H1 (cell line): Measurements from ENCODE around the gene CYP1A2. TPM values are rescaled to one million over a fixed set of nuclear protein-coding genes. Genes with fewer than 3 reads are reported as not detected.

Source experiments
- CTCF ChIA-PET: fragments of 300-600 bp; sonication (Branson Sonifier 250); formaldehyde crosslinking; loops from one replicate; lab custom pipeline; 2021; ENCODE audit not compliant: partially characterized antibody; lab: Charles Lee
- POLR2A ChIA-PET: fragments of 300-600 bp; sonication (Branson Sonifier 250); formaldehyde crosslinking; loops from one replicate; lab custom pipeline; 2021; ENCODE audit warnings: inconsistent platforms; ENCODE audit not compliant: partially characterized antibody; lab: Charles Lee
- DNase-seq, 2 experiments: peaks; one replicate each; pipeline versions ENCODE4 v3.0.0 to v3.0.0-alpha.2; 2010 to 2022; ENCODE audit warnings: low spot score in 2 of 2, low read depth in 1 of 2, mixed read lengths in 1 of 2
- FAIRE-seq: peaks from 2 replicates; lab custom pipeline; 2011; peaks lifted over from hg19 to GRCh38; lab: Jason Lieb, UNC
- H2AFZ ChIP-seq: 2 replicates; pipeline ENCODE4 v1.8.1; 2012; ENCODE audit warnings: low read length, inconsistent platforms
- H2AK5ac ChIP-seq: 2 replicates; pipeline ENCODE4 v1.6.1; 2013; ENCODE audit warnings: low read depth, low read length
- H2BK120ac ChIP-seq: replicated peaks from 2 replicates; pipeline ENCODE3; 2013; ENCODE audit warnings: low read depth, low read length, inconsistent platforms
- H2BK12ac ChIP-seq: 2 replicates; pipeline ENCODE4 v1.6.1; 2013; ENCODE audit warnings: low read depth, low read length
- H2BK15ac ChIP-seq: 2 replicates; pipeline ENCODE4 v1.6.1; 2013; ENCODE audit warnings: low read length
- H2BK20ac ChIP-seq: 2 replicates; pipeline ENCODE4 v1.6.1; 2013; ENCODE audit warnings: low read length
- H2BK5ac ChIP-seq: 2 replicates; pipeline ENCODE4 v1.6.1; 2013; ENCODE audit warnings: low read depth, low read length
- H3K14ac ChIP-seq: 2 replicates; pipeline ENCODE4 v1.6.1; 2013; ENCODE audit warnings: inconsistent platforms; ENCODE audit not compliant: insufficient read length
- H3K18ac ChIP-seq: 2 replicates; pipeline ENCODE4 v1.6.1; 2013; ENCODE audit warnings: low read length; ENCODE audit errors: extremely low read depth
- H3K23ac ChIP-seq: 2 replicates; pipeline ENCODE4 v1.6.1; 2013; ENCODE audit warnings: inconsistent platforms; ENCODE audit not compliant: insufficient read length
- H3K23me2 ChIP-seq: 2 replicates; pipeline ENCODE4 v1.6.1; 2013; ENCODE audit warnings: low read depth, low read length
- H3K27ac ChIP-seq: 2 replicates; pipeline ENCODE4 v1.6.1; 2011; ENCODE audit warnings: low read depth, low read length, inconsistent platforms
- H3K27me3 ChIP-seq, 4 experiments: replicated peaks in 1 of 4; 1 replicate in 1 of 4; 2 replicates in 3 of 4; pipeline versions ENCODE4 v1.6.1 to v1.8.1; 2011 to 2013; ENCODE audit warnings: low read length in 3 of 4, mild to moderate bottlenecking in 3 of 4, inconsistent platforms in 2 of 4, mixed read lengths in 2 of 4, moderate library complexity in 1 of 4; ENCODE audit not compliant: control insufficient read depth in 3 of 4, insufficient read depth in 3 of 4; ENCODE audit errors: extremely low read depth in 1 of 4
- H3K36me3 ChIP-seq, 4 experiments: 2 replicates each; pipeline versions ENCODE4 v1.6.1 to v1.8.1; 2011 to 2013; ENCODE audit warnings: mild to moderate bottlenecking in 4 of 4, low read length in 3 of 4, moderate library complexity in 2 of 4, control low read depth in 1 of 4, inconsistent platforms in 1 of 4; ENCODE audit not compliant: insufficient read depth in 4 of 4, control insufficient read depth in 2 of 4
- H3K4ac ChIP-seq: replicated peaks from 2 replicates; pipeline ENCODE3; 2013; ENCODE audit warnings: low read length, low read depth, mixed read lengths, inconsistent platforms; ENCODE audit not compliant: insufficient read length
- H3K4me1 ChIP-seq, 4 experiments: replicated peaks in 1 of 4; 1 replicate in 1 of 4; 2 replicates in 3 of 4; pipeline versions ENCODE4 v1.6.1 to v1.8.1; 2011 to 2013; ENCODE audit warnings: low read length in 3 of 4, inconsistent platforms in 2 of 4, mixed read lengths in 1 of 4; ENCODE audit not compliant: insufficient read depth in 4 of 4, control insufficient read depth in 3 of 4
- H3K4me2 ChIP-seq, 2 experiments: 2 replicates each; pipeline versions ENCODE4 v1.6.1 to v1.8.1; 2011 to 2013; ENCODE audit warnings: low read depth in 2 of 2, low read length in 2 of 2, control low read depth in 1 of 2, inconsistent platforms in 1 of 2, mild to moderate bottlenecking in 1 of 2; ENCODE audit not compliant: insufficient read depth in 1 of 2
- H3K4me3 ChIP-seq, 4 experiments: fragments of 200-600, 300-600 bp in 1 of 4; sonication (generic), shearing (Covaris generic), sonication (Bioruptor Twin) in 1 of 4; 2 replicates each; pipeline versions ENCODE4 v1.5.1 to v1.8.1; 2011 to 2016; ENCODE audit warnings: low read length in 4 of 4, low read depth in 3 of 4, control low read depth in 2 of 4, inconsistent platforms in 2 of 4, mild to moderate bottlenecking in 2 of 4, mixed read lengths in 1 of 4, moderate library complexity in 1 of 4; ENCODE audit not compliant: insufficient read depth in 2 of 4; ENCODE audit errors: extremely low read depth in 1 of 4
- H3K56ac ChIP-seq: replicated peaks from 2 replicates; pipeline ENCODE3; 2013; ENCODE audit warnings: low read depth, mild to moderate bottlenecking, mixed read lengths, low read length, inconsistent platforms; ENCODE audit not compliant: insufficient read length
- H3K79me1 ChIP-seq: 2 replicates; pipeline ENCODE4 v1.6.1; 2013; ENCODE audit warnings: low read depth, low read length, control low read depth
- H3K79me2 ChIP-seq, 2 experiments: 2 replicates each; pipeline versions ENCODE4 v1.6.1 to v1.8.1; 2012 to 2013; ENCODE audit warnings: low read length in 2 of 2, mild to moderate bottlenecking in 2 of 2, inconsistent platforms in 1 of 2; ENCODE audit not compliant: insufficient read depth in 2 of 2, control insufficient read depth in 1 of 2
- H3K9ac ChIP-seq, 4 experiments: replicated peaks in 1 of 4; 1 replicate in 1 of 4; 2 replicates in 3 of 4; pipeline versions ENCODE4 v1.6.1 to v1.8.1; 2011 to 2013; ENCODE audit warnings: low read depth in 3 of 4, low read length in 3 of 4, control low read depth in 2 of 4, mild to moderate bottlenecking in 2 of 4, moderate library complexity in 2 of 4, inconsistent platforms in 1 of 4; ENCODE audit errors: extremely low read depth in 1 of 4
- H3K9me3 ChIP-seq, 2 experiments: 2 replicates each; pipeline versions ENCODE4 v1.6.1 to v1.8.1; 2012 to 2013; ENCODE audit warnings: mild to moderate bottlenecking in 2 of 2, moderate library complexity in 2 of 2, control low read depth in 1 of 2, inconsistent platforms in 1 of 2, low read depth in 1 of 2, low read length in 1 of 2, mixed read lengths in 1 of 2; ENCODE audit not compliant: insufficient read depth in 2 of 2
- H4K20me1 ChIP-seq, 2 experiments: replicated peaks in 1 of 2; 2 replicates each; pipeline versions ENCODE3 to v1.8.1; 2011 to 2013; ENCODE audit warnings: inconsistent platforms in 2 of 2, low read length in 2 of 2, mild to moderate bottlenecking in 1 of 2; ENCODE audit not compliant: insufficient read depth in 2 of 2, control insufficient read depth in 1 of 2
- H4K5ac ChIP-seq: 2 replicates; pipeline ENCODE4 v1.6.1; 2013; ENCODE audit warnings: low read length, low read depth, mixed read lengths, inconsistent platforms; ENCODE audit not compliant: insufficient read length
- H4K8ac ChIP-seq: 2 replicates; pipeline ENCODE4 v1.8.0; 2013; ENCODE audit warnings: mild to moderate bottlenecking, moderate library complexity, low read length, inconsistent platforms; ENCODE audit not compliant: insufficient read depth; ENCODE audit errors: extremely low read depth
- H4K91ac ChIP-seq: replicated peaks from 2 replicates; pipeline ENCODE3; 2013; ENCODE audit warnings: low read length, mixed read lengths, inconsistent platforms; ENCODE audit not compliant: insufficient read length
- CREB1 ChIP-seq: IDR thresholded peaks from 2 replicates; pipeline ENCODE4 v1.6.1; 2012; ENCODE audit warnings: inconsistent platforms
- EZH2 ChIP-seq: fragments of 200-600 bp; sonication (generic); IDR thresholded peaks from 2 replicates; pipeline ENCODE4 v1.7.1; 2012; ENCODE audit warnings: low read depth, mild to moderate bottlenecking, moderate library complexity, low read length, inconsistent platforms; ENCODE audit not compliant: severe bottlenecking
- RBBP5 ChIP-seq: IDR thresholded peaks from 2 replicates; pipeline ENCODE4 v1.7.1; 2012; ENCODE audit warnings: low read depth, mild to moderate bottlenecking, inconsistent platforms, low read length, moderate library complexity, borderline replicate concordance
- SAP30 ChIP-seq: fragments of 300-600 bp; sonication (generic); IDR thresholded peaks from 2 replicates; pipeline ENCODE4 v1.7.1; 2012; ENCODE audit warnings: low read length, moderate library complexity, mild to moderate bottlenecking, inconsistent platforms; ENCODE audit not compliant: insufficient read depth, insufficient replicate concordance
- WGBS, 2 experiments: shearing (Covaris generic) in 1 of 2; methylation state at CpG; one replicate each; pipeline versions ENCODE4 v1.1.6 to v1.1.7; 2013 to 2015; ENCODE audit warnings: low lambda C conversion rate in 2 of 2, mixed read lengths in 2 of 2, inconsistent platforms in 1 of 2, low coverage in 1 of 2, missing lambda C conversion rate in 1 of 2; ENCODE audit not compliant: insufficient replicate concordance in 2 of 2, insufficient coverage in 1 of 2, insufficient read length in 1 of 2; ENCODE audit errors: extremely low coverage in 1 of 2, missing lambda C conversion rate in 1 of 2; 5-methylcytosine and 5-hydroxymethylcytosine counted together
- polyA plus RNA-seq, 7 experiments: library from polyadenylated mRNA; depleted of rRNA in 3 of 7; stranded (reverse) in 5 of 7; unstranded in 2 of 7; fragments of >200 nt in 5 of 7; fragments of 200-250 nt in 2 of 7; gene quantifications; 1 replicate in 5 of 7; 2 replicates in 1 of 7; 4 replicates in 1 of 7; pipeline versions ENCODE4 v1.2.1 to v1.2.3, GENCODE V29; 2011 to 2013; ENCODE audit warnings: missing spikeins in 2 of 7, mixed read lengths in 2 of 7
- total RNA-seq: library from RNA; stranded (reverse); fragmentation: NEBNext Ultra II Directional; extraction: Animal tissue kit (Norgen Biotek cat#: 25700); gene quantifications from 2 replicates; pipeline ENCODE4 v1.2.1, GENCODE V29; 2021

The CYP1A2 gene
- total and polyA plus RNA-seq, 2 of the 8 experiments (the other 6 are each of a cell fraction or from before 2014, with no cell fraction given): not detected

- Histone ChIP-seq H3K4ac (no peak overlapping the region), H2BK15ac (0 out of 2 replicates have a peak overlapping the region, but pooled peaks have one; percentile 16), H2BK5ac (no peak overlapping the region), H3K23ac (no peak overlapping the region), H3K79me1 (no peaks in the 10 kb centered on the region), H3K9me3 (no peaks in the 10 kb centered on the region), H2AFZ (no peak overlapping the region), H3K23me2 (peaks cover 11% of the 10 kb centered on the region; the same call in 1 of the 2 replicates), H3K4me1 (peaks cover 0 to 5% (median 0%) of the 10 kb centered on the region in 4 experiments; a peak in 3 of 7 replicates), H3K27ac (no peak overlapping the region), H3K9ac (no peak overlapping the region), H4K20me1 (no peaks in the 10 kb centered on the region), H3K4me2 (no peak overlapping the region), H3K14ac (no peak overlapping the region), H2BK12ac (peak overlapping the region; percentile 39; the same call in 1 of the 2 replicates), H2BK20ac (no peak overlapping the region), H4K8ac (no peak overlapping the region), H3K56ac (no peak overlapping the region), H3K27me3 (peaks cover 9 to 26% (median 22%) of the 10 kb centered on the region in 4 experiments), H4K91ac (no peak overlapping the region), H2AK5ac (no peak overlapping the region), H4K5ac (no peak overlapping the region), H2BK120ac (no peak overlapping the region), H3K18ac (no peak overlapping the region), H3K36me3 (no peaks in the 10 kb centered on the region), H3K79me2 (no peaks in the 10 kb centered on the region), H3K4me3 (no peak overlapping the region)
- CTCF ChIA-PET: interaction anchor here (1.2 kb wide), 1 partner anchor 8 kb away, joined by 4 read pairs; no protein-coding TSS in a partner anchor
- WGBS, 2 experiments: 90% methylated on average over 13 of the region's 13 CpGs; no CpG with 5 or more reads in 1 of the 2 experiments
- POLR2A ChIA-PET: no interaction called here
- FAIRE-seq (no peak), DNase-seq (no peak)
- no peak for TF ChIP-seq SAP30
- no peak for TF ChIP-seq CREB1
- TF ChIP-seq RBBP5: no peak
- TF ChIP-seq EZH2: no peak
Measured at GRCh38 chr15:74722591-74722990, 26.1 kb upstream of the CYP1A2 start.
